B cell (primary cell): ENCODE results near the gene TCIRG1.

ENCODE experiments used
- CTCF ChIP-seq: fragments of 200-600 bp; IDR thresholded peaks from one replicate; pipeline ENCODE4 v1.8.0; 2022; ENCODE audit warnings: antibody characterized with exemption, mild to moderate bottlenecking
- EZH2 ChIP-seq: IDR thresholded peaks from 2 replicates; pipeline ENCODE4 v1.6.1; 2012; ENCODE audit warnings: borderline replicate concordance, low read depth, mild to moderate bottlenecking, moderate library complexity, low read length; ENCODE audit not compliant: insufficient read depth, poor library complexity, severe bottlenecking

DNA sequence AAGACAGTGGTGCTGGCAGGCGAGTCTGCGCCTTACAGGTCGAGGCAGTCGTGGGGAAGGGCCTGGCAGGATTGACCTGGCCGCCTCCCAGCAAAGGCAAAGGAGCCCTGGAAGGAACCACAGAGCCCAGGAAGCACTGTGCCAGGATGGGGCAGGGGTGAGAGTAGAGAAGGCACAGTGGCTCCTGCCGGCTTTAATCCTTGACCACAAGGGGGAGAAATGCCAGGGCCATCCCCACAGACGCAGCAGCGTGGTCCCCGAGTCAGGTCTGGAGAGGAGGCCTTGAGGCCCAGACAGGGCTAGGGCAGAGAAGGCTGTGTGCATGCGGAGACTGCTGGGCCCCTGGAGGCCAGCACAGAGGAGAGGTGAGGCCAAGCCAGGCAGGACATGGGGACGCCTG lies 18.2 kb upstream of the TCIRG1 start:
- no peak for TF ChIP-seq CTCF
- no peak for TF ChIP-seq EZH2
